Activated CD4-positive, alpha-beta T cell treated with anti-CD3 and anti-CD28 coated beads, Interleukin-2, amount 10 ng/mL, durations not matched to agents 7 days and 5 days (primary cell): Measurements from ENCODE around the gene RPL32. TPM values are rescaled to one million over a fixed set of nuclear protein-coding genes. Genes with fewer than 3 reads are reported as not detected.
A peak's percentile ranks its signal among the peaks of the same experiment; 100 is the strongest.

Source experiments
- CTCF ChIA-PET: fragments of 350-600 bp; sonication (Branson Sonifier 250); formaldehyde crosslinking; loops from one replicate; lab custom pipeline; 2021; ENCODE audit warnings: antibody characterized with exemption; lab: Charles Lee
- POLR2A ChIA-PET: fragments of 350-600 bp; sonication (Branson Sonifier 250); formaldehyde crosslinking; loops from one replicate; lab custom pipeline; 2021; ENCODE audit warnings: antibody characterized with exemption; lab: Charles Lee
- DNase-seq: peaks from one replicate; pipeline ENCODE4 v3.0.0-alpha.2; 2020
- H3K27ac Mint-ChIP-seq: one replicate; pipeline ENCODE4 v1.8.0; 2021; ENCODE audit warnings: mild to moderate bottlenecking, moderate library complexity, mixed read lengths
- H3K27me3 Mint-ChIP-seq: one replicate; pipeline ENCODE4 v1.8.0; 2021; ENCODE audit warnings: mixed read lengths
- H3K36me3 Mint-ChIP-seq: one replicate; pipeline ENCODE4 v1.8.0; 2021; ENCODE audit warnings: low read depth, mixed read lengths
- H3K4me1 Mint-ChIP-seq: one replicate; pipeline ENCODE4 v1.8.0; 2021; ENCODE audit warnings: mixed read lengths
- H3K4me3 Mint-ChIP-seq: one replicate; pipeline ENCODE4 v1.8.0; 2021; ENCODE audit warnings: mild to moderate bottlenecking, moderate library complexity, mixed read lengths
- H3K9me3 Mint-ChIP-seq: one replicate; pipeline ENCODE4 v1.8.0; 2021; ENCODE audit warnings: mixed read lengths
- total RNA-seq, 2 experiments: library from RNA; stranded (reverse); gene quantifications; one replicate each; pipeline ENCODE4 v1.2.3, GENCODE V29; 2021

The RPL32 gene
- total RNA-seq, 2 experiments from 2014 or later = 2,113 to 2,760 TPM

DNA sequence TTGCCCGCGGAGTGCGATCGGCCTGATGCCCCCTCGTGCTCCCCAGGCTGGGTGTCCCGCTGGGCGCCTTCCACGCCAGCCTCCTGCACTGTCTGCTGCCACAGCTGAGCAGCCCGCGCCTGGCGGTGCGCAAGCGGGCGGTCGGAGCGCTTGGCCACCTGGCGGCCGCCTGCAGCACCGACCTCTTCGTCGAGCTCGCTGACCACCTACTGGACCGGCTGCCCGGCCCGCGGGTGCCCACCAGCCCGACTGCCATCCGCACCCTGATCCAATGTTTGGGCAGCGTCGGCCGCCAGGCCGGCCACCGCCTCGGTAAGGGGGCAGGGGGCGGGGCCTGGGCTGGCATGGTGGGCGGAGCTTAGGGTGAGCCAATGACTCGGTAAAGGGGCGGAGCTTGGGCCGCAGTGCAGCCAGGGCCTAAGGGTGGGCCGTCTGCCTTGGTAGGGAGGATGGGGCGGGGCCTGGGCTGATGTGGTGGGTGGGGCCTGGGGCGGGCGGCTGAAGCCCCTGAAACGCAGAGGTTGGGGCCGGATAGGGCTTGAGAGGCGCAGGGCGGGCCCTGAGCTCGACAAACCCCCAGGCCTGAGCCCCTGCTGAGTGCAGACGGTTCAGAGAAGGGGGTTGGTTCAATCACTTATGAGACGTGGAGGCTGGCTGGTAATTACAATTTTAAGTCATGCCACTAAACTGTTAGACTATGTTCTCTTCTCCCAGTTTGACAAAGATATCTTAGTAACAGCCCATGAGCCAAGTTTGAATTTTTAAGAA is 31.2 kb downstream of the RPL32 start:
- Mint-ChIP-seq H3K27me3 (peaks cover 3% of the 10 kb centered on the region), H3K27ac (no peak overlapping the region)
- CTCF ChIA-PET = interaction anchor here (0.6 to 3.7 kb wide), 23 partner anchors 9 to 174 kb away, joined by 3 to 36 read pairs (median 4); partner anchors contain the start of gene RPL32

DNA sequence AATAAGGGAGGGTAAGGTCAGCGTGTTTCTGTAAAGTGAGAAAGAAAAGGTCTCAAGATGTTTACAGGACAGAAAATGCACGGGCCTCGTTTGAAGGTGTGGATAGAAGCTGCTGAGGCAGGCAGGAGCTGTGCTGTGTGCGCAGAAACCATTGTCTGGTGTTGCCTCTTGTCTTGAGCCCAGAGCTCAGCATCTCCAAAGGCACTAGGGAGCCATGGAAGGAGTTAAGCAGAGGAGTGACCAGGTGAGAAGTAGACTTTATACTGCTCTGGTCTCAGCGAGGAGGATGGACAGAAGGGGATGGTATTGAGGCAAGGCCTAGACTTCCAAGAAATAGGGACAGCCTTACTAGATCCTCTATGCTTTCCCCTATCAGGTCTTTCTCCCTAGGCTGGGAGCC is 31.9 kb downstream of the RPL32 start:
- no peak for DNase-seq
- Mint-ChIP-seq H3K9me3 (no peaks in the 10 kb centered on the region), H3K27ac (no peak overlapping the region), H3K4me1 (peaks cover 7% of the 10 kb centered on the region), H3K4me3 (peak overlapping the region; percentile 30), H3K36me3 (no peaks in the 10 kb centered on the region), H3K27me3 (peaks cover 3% of the 10 kb centered on the region)
- POLR2A ChIA-PET = no interaction called here
- CTCF ChIA-PET = interaction anchor here (0.8 to 3.7 kb wide), 14 partner anchors 8 to 85 kb away, joined by 3 to 36 read pairs (median 5); partner anchors contain the start of gene RPL32

More for the DNA sequence above, 31.2 kb downstream of the RPL32 start:
- Mint-ChIP-seq H3K4me3 (peak overlapping the region; percentile 63), H3K9me3 (no peaks in the 10 kb centered on the region), H3K4me1 (peaks cover 7% of the 10 kb centered on the region), H3K36me3 (no peaks in the 10 kb centered on the region)
- DNase-seq = peak; percentile 94
- POLR2A ChIA-PET = interaction anchor here (1.0 kb wide), 1 partner anchor 31 kb away, joined by 5 read pairs; the partner anchor contains the start of gene RPL32

DNA sequence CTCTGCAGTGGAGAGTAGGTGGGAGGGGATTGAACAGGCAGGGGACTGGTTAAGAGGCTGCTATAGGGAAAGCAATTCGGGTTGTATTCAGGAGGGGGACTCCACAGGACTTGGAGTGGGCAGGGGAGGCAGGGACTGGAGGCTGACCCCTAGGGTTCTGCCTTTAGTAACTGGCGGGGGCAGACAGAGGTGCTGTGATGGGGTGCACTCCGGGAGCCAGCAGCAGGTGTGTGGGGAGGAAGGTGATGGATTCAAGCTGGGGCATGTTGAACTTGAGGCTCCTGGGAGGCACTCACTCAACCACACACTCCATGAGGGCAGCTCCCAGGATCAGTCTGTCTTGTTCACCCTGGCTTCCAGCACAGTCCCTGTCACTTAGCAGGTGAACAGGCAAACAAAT is 32.4 kb downstream of the RPL32 start:
- ChIA-PET CTCF (interaction anchor here (0.8 to 3.7 kb wide), 6 partner anchors 9 to 85 kb away, joined by 3 to 36 read pairs (median 6); partner anchors contain the start of gene RPL32), POLR2A (no interaction called here)

DNA sequence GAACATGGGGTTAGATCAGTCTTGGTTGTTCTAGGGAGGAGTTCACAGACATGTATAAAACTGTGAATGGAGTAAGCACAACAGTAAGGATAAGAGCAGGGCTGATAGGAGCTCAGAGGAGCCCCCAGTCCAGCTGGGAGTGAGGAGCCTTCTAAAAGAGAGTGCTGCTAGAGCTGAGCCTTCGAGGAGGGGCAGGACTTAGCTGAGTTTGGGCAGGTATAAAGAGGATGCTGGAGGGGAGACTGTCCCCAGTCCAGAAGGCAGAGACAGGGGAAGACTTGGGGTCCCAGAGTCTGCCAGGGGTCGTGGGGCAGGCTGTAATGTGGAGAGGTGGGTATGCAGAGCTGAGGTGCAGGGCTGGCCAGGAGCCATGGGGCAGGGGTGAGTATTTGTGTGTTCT is 32.8 kb downstream of the RPL32 start:
- Mint-ChIP-seq H3K36me3 (no peaks in the 10 kb centered on the region), H3K9me3 (no peaks in the 10 kb centered on the region), H3K4me1 (peaks cover 7% of the 10 kb centered on the region), H3K27me3 (peaks cover 3% of the 10 kb centered on the region), H3K27ac (peak overlapping the region; percentile 6), H3K4me3 (no peak overlapping the region)
- no peak for DNase-seq
- CTCF ChIA-PET = interaction anchor here (1.1 to 3.7 kb wide), 5 partner anchors 9 to 33 kb away, joined by 3 to 36 read pairs (median 7); partner anchors contain the start of gene RPL32
- POLR2A ChIA-PET = no interaction called here

More for the DNA sequence above, 32.4 kb downstream of the RPL32 start:
- Mint-ChIP-seq H3K27me3 (peaks cover 3% of the 10 kb centered on the region), H3K27ac (no peak overlapping the region), H3K36me3 (no peaks in the 10 kb centered on the region), H3K4me1 (peaks cover 7% of the 10 kb centered on the region), H3K4me3 (peak overlapping the region; percentile 30), H3K9me3 (no peaks in the 10 kb centered on the region)
- no peak for DNase-seq

DNA sequence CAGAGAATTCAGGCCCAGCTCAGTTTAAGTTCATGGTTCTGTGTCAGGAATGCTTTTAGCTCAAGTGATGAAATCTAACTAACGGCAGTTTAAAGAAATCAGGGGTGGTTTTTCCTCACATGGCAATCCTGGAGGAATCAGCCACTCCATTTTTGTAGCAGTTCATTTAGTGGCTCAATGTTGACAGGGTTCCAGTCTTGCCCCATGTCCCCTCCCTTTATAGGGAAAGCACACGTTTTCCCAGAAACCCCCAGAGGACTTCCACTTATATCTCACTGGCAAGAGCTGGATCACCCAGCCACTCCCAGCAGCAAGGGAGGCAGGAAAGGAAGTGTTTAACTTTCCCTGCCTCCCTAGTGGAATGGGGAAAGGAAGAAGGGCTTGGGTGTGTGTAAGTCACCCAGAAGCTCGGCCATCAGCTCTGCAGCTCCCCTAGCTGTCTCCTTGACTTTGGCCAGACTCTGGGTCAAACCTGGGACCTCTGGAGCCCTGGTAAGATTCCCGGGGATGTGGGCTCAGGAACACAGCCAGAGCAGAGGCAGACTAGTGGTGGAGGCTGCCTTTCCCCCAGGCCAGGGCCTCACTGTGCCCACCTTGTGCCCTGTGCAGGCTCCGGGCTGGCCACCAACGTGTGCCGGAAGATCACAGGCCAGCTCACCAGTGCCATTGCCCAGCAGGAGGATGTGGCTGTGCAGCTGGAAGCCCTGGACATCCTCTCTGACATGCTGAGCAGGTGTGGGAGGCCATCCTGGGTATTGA is 33.6 kb downstream of the RPL32 start:
- Mint-ChIP-seq H3K4me3 (no peak overlapping the region), H3K27ac (no peak overlapping the region), H3K27me3 (peaks cover 3% of the 10 kb centered on the region), H3K9me3 (no peaks in the 10 kb centered on the region), H3K36me3 (no peaks in the 10 kb centered on the region), H3K4me1 (peaks cover 7% of the 10 kb centered on the region)
- POLR2A ChIA-PET = interaction anchor here (0.7 kb wide), 1 partner anchor 328 kb away, joined by 3 read pairs; no protein-coding TSS in a partner anchor
- CTCF ChIA-PET = interaction anchor here (0.6 to 3.7 kb wide), 7 partner anchors 8 to 173 kb away, joined by 3 to 36 read pairs (median 5); partner anchors contain the start of gene RPL32
- DNase-seq = no peak

DNA sequence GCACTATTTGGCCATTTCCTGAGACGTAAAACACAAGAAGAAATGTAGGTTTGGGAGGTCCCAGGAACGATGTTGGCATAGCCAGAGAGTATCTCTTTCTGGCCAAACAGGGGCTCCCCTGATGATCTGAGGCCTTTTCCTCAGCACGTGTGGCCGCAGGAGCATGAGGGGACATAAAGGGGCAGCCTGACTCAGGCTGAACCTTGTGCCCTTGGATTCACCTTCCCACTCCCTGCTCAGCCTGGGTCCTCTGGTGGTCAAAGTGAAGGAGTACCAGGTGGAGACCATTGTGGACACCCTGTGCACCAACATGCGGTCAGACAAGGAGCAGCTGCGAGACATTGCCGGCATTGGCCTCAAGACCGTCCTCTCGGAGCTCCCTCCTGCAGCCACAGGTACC is 34.3 kb downstream of the RPL32 start:
- Mint-ChIP-seq H3K27ac (no peak overlapping the region), H3K9me3 (no peaks in the 10 kb centered on the region), H3K4me3 (no peak overlapping the region), H3K4me1 (peaks cover 7% of the 10 kb centered on the region), H3K36me3 (no peaks in the 10 kb centered on the region), H3K27me3 (peaks cover 3% of the 10 kb centered on the region)
- POLR2A ChIA-PET = no interaction called here
- CTCF ChIA-PET = interaction anchor here (2.0 kb wide), 1 partner anchor 34 kb away, joined by 7 read pairs; the partner anchor contains the start of gene RPL32
- DNase-seq = no peak

DNA sequence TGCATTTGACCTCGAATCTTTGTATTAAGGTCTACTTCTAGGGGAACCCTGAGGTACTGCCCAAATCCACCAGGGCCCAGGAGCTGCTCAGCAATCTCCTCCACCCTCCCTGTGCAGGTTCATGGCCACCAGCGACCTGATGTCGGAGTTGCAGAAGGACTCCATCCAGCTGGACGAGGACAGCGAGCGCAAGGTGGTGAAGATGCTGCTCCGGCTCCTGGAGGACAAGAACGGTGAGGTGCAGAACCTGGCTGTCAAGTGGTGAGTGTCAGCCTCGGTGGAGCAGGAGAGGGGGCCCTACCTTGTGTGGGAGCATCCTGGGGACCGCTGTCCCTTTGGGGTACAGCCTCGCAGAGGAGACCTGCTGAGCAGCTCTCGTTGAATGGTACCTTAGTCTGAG is 38.0 kb downstream of the RPL32 start:
- no peaks in the 10 kb centered on the region for H3K27me3 Mint-ChIP-seq
- POLR2A ChIA-PET = no interaction called here
- CTCF ChIA-PET = interaction anchor here (1.0 kb wide), 1 partner anchor 12 kb away, joined by 3 read pairs; no protein-coding TSS in a partner anchor
- no peak overlapping the region for H3K4me3 Mint-ChIP-seq
- no peak overlapping the region for H3K27ac Mint-ChIP-seq
- DNase-seq = no peak
- no peaks in the 10 kb centered on the region for H3K36me3 Mint-ChIP-seq
- no peaks in the 10 kb centered on the region for H3K9me3 Mint-ChIP-seq
- no peaks in the 10 kb centered on the region for H3K4me1 Mint-ChIP-seq

DNA sequence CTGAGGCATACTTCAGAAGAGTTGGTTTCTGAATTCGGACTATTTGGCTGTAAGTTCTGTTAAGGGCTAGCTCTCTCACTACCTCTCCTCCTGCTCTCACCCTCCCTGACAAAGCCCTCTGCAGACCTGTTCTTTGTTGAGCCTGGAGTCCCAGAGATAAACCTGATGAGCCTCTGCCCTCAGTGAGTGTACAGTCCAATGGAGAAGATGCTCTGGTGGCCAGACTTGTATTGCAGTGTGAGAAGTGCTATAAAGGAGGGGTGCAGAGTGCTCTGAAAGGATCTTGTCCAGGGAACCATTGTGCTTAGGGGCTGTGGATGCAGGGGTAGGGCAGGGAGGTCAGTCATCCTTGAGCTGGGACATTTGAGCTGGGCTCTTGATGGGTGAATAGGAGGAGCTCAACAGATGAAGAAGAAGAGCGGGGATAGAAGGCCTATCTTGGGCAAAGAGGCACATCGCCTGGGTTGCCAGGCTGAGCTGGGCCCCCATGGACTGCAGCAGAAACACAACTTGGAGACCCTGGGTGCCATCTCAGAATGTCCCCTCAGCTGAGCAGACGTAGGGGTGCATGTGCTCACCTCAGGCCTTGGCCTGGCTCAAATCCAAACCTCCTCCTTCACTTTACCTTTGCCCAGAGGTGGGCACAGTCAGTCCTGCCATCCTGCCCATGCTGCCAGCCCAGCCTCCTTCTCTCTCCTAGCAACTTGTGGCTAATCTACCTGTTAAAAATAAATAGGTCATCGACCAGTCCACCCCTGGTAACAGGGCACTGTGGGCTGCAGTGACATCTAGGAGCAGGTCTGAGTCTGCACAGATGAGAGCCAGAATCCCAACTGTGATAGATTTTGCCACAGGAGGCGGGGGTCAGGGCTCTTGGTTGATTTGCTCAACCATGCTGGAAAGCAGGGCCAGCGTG is 41.6 kb downstream of the RPL32 start:
- H3K27me3 Mint-ChIP-seq = peaks cover 22% of the 10 kb centered on the region
- H3K4me3 Mint-ChIP-seq = no peak overlapping the region
- no peak overlapping the region for H3K27ac Mint-ChIP-seq
- ChIA-PET POLR2A (no interaction called here), CTCF (interaction anchor here (0.9 to 1.4 kb wide), 6 partner anchors 8 to 150 kb away, joined by 3 to 5 read pairs (median 4); partner anchors contain the start of gene RPL32)
- H3K9me3 Mint-ChIP-seq = no peaks in the 10 kb centered on the region
- H3K36me3 Mint-ChIP-seq = no peaks in the 10 kb centered on the region
- H3K4me1 Mint-ChIP-seq = peaks cover 6% of the 10 kb centered on the region
- no peak for DNase-seq

DNA sequence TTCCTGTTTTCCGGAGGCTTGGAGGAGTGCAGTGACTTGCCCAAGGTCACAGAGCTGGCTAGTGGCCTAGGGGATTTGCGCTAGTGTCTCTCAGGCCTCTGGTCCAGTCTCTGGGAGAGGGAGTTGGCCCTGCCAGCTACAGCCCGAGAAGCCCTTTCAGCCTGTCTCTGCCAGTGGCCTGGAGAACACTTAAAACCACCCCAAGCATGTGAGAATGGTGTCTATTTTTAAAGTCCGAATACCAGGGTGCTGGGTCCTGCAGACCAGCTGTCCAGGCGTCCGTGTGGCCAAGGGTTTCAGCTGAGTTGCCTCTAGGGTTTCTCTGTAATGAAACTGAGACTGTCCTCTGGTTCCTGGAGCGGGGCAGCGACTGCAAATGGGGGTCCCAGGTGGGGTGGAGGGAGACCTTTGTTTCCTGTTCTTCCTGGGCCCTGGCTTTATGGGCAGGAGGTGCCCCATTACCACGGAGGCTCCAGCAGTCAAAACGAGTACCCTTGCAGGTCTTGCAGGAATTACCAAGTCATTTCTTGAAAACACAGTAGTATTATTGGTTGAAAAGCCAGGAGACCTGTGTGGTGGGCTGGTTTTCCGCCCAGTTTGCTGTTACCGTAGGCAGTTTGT is 42.7 kb downstream of the RPL32 start:
- POLR2A ChIA-PET = interaction anchor here (0.5 kb wide), 1 partner anchor 62 kb away, joined by 8 read pairs; no protein-coding TSS in a partner anchor
- no peak overlapping the region for H3K27ac Mint-ChIP-seq

DNA sequence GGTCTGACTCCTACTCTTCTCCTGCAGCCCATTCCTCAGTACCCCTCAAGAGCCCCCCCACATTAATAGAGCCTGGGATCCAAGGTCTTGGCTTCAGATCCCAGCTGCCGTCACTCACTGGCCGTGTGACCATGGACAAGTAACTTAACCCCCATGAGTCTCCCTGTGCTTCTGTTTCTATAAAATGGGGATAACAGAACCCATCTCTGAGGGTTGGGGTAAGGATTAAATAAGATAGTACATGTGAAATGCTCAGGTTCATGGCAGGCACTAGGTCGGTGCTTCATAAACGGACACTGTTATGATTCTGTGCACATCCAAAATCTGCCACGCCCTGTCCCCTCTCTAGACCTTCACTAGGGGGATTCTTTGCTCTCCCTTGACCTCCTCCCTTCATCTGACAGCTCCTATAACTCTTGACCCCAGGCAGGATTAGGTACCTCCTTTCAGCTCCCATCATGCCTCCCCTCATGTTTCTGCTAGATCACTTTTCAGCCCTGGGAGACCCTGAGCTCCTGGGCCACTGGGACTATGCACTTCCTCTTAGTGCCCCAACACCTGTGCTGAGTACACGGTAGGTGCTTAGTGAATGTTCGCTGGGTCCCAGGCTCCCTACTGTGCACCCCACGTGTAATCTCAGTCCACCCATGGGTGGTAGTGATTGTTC is 43.3 kb downstream of the RPL32 start:
- Mint-ChIP-seq H3K27ac (no peak overlapping the region), H3K27me3 (peaks cover 22% of the 10 kb centered on the region), H3K4me3 (no peak overlapping the region), H3K4me1 (peaks cover 6% of the 10 kb centered on the region), H3K36me3 (no peaks in the 10 kb centered on the region), H3K9me3 (no peaks in the 10 kb centered on the region)
- DNase-seq = no peak
- ChIA-PET POLR2A (no interaction called here), CTCF (interaction anchor here (1.1 to 1.7 kb wide), 2 partner anchors 12 to 44 kb away, joined by 3 to 6 read pairs; partner anchors contain the start of gene RPL32)

More for the DNA sequence above, 42.7 kb downstream of the RPL32 start:
- no peaks in the 10 kb centered on the region for H3K36me3 Mint-ChIP-seq
- peaks cover 6% of the 10 kb centered on the region for H3K4me1 Mint-ChIP-seq
- peaks cover 22% of the 10 kb centered on the region for H3K27me3 Mint-ChIP-seq
- no peak overlapping the region for H3K4me3 Mint-ChIP-seq
- CTCF ChIA-PET = interaction anchor here (0.9 to 1.7 kb wide), 5 partner anchors 11 to 151 kb away, joined by 3 to 6 read pairs (median 4); partner anchors contain the start of gene RPL32
- H3K9me3 Mint-ChIP-seq = no peaks in the 10 kb centered on the region
- no peak for DNase-seq
